WTC11 (cell line): ENCODE measurements around the gene RPP38.

ENCODE experiments used
- CTCF ChIP-seq: fragments of 200-600 bp; IDR thresholded peaks from 2 replicates; pipeline ENCODE4 v1.8.0; 2022; ENCODE audit warnings: antibody characterized with exemption
- PREB ChIP-seq: sonication (generic); formaldehyde crosslinking; IDR thresholded peaks from 2 replicates; pipeline ENCODE4 v1.8.1; 2022; ENCODE audit warnings: mild to moderate bottlenecking, missing genetic modification reagents, moderate library complexity, borderline replicate concordance
- TF ChIP-seq, protein P1 (sequence below): sonication (generic); formaldehyde crosslinking; conservative IDR thresholded peaks from 2 replicates; pipeline ENCODE4 v1.8.1; 2022; ENCODE audit warnings: mild to moderate bottlenecking, missing genetic modification reagents

DNA sequence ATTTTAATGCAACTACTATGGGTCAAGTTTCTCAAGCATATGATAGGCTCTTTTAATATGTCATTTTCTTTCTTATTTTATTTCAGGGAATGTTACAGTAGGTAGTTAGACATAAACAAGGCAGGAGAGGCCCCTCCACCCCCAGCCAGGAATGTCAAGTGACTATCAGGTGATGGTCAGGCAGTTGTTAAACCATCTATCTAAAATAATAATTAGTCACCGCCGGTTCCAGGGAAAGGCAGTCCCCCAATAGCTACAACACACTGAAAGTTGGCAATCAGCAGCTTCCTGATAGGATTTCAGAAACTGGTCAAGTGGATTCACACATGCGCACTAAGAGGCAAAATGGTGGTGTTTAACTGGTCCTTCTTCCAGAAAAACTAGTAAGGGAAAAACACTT is 44.1 kb upstream of the RPP38 start:
- TF ChIP-seq, protein P1, sequence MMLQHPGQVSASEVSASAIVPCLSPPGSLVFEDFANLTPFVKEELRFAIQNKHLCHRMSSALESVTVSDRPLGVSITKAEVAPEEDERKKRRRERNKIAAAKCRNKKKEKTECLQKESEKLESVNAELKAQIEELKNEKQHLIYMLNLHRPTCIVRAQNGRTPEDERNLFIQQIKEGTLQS = no peak
- TF ChIP-seq CTCF = no peak
- TF ChIP-seq PREB (CRISPR knock-in tag) = no peak
